GM23338 (cell line): ENCODE results near the gene PTPRF. TPM values are rescaled to one million over a fixed set of nuclear protein-coding genes. Genes with fewer than 3 reads are reported as not detected.

ENCODE experiments used
- ATAC-seq: fragments of 200-7000 bp; cut with Tn5 transposase; 3 replicates; pipeline ENCODE4 v1.9.1; 2020
- DNase-seq: peaks from one replicate; pipeline ENCODE4 v3.0.0-alpha.2; 2015; ENCODE audit warnings: low spot score
- H2AFZ ChIP-seq: fragments of 200-600 bp; sonication (generic); 2 replicates; pipeline ENCODE4 v1.8.0; 2016; ENCODE audit warnings: antibody characterized with exemption, mild to moderate bottlenecking, moderate library complexity
- H3F3A ChIP-seq: fragments of 200-600 bp; sonication (generic); replicated peaks from 2 replicates; pipeline ENCODE4 v1.8.0; 2017; ENCODE audit warnings: antibody characterized with exemption, mixed run types, low read depth
- H3K27ac ChIP-seq: fragments of 200-600 bp; sonication (generic); 2 replicates; pipeline ENCODE4 v1.6.1; 2016; ENCODE audit warnings: low read depth
- H3K27me3 ChIP-seq: fragments of 200-600 bp; sonication (generic); 2 replicates; pipeline ENCODE4 v1.8.0; 2016; ENCODE audit warnings: mild to moderate bottlenecking, mixed run types, moderate library complexity; ENCODE audit not compliant: insufficient read depth
- H3K36me3 ChIP-seq: fragments of 200-600 bp; sonication (generic); 2 replicates; pipeline ENCODE4 v1.8.0; 2016; ENCODE audit warnings: mild to moderate bottlenecking; ENCODE audit not compliant: insufficient read depth
- H3K4me1 ChIP-seq: fragments of 200-600 bp; sonication (generic); 2 replicates; pipeline ENCODE4 v1.8.0; 2016; ENCODE audit warnings: mild to moderate bottlenecking, moderate library complexity; ENCODE audit not compliant: insufficient read depth
- H3K4me2 ChIP-seq: fragments of 200-600 bp; sonication (generic); 2 replicates; pipeline ENCODE4 v1.7.1; 2017; ENCODE audit warnings: mixed run types
- H3K4me3 ChIP-seq: fragments of 200-600 bp; sonication (generic); 2 replicates; pipeline ENCODE4 v1.6.1; 2016; ENCODE audit warnings: mixed run types
- H3K79me2 ChIP-seq: fragments of 200-600 bp; sonication (generic); replicated peaks from 2 replicates; pipeline ENCODE4 v1.8.0; 2017; ENCODE audit warnings: mild to moderate bottlenecking; ENCODE audit not compliant: insufficient read depth
- H3K9me2 ChIP-seq: fragments of 200-600 bp; sonication (generic); 2 replicates; pipeline ENCODE4 v1.8.0; 2017; ENCODE audit not compliant: insufficient read depth
- H4K20me1 ChIP-seq: fragments of 200-600 bp; sonication (generic); replicated peaks from 2 replicates; pipeline ENCODE4 v1.8.0; 2017; ENCODE audit warnings: mild to moderate bottlenecking; ENCODE audit not compliant: insufficient read depth
- H3K27ac Mint-ChIP-seq: 2 replicates; pipeline ENCODE4 v1.8.0; 2020; ENCODE audit warnings: inconsistent platforms, mild to moderate bottlenecking, moderate library complexity, mixed read lengths
- H3K27me3 Mint-ChIP-seq: 3 replicates; pipeline ENCODE4 v1.8.0; 2022; ENCODE audit warnings: low read depth, mild to moderate bottlenecking, moderate library complexity, mixed read lengths, inconsistent platforms; ENCODE audit not compliant: insufficient read depth, poor library complexity
- H3K36me3 Mint-ChIP-seq: 3 replicates; pipeline ENCODE4 v1.8.0; 2021; ENCODE audit warnings: low read depth, mild to moderate bottlenecking, inconsistent platforms, moderate library complexity, mixed read lengths
- H3K4me1 Mint-ChIP-seq: 3 replicates; pipeline ENCODE4 v1.8.0; 2020; ENCODE audit warnings: mild to moderate bottlenecking, inconsistent platforms, mixed read lengths
- H3K4me3 Mint-ChIP-seq: 3 replicates; pipeline ENCODE4 v1.8.0; 2021; ENCODE audit warnings: moderate library complexity, mild to moderate bottlenecking, inconsistent platforms, mixed read lengths
- H3K9me3 Mint-ChIP-seq: 3 replicates; pipeline ENCODE4 v1.8.0; 2020; ENCODE audit warnings: moderate library complexity, mild to moderate bottlenecking, inconsistent platforms, mixed read lengths
- CREB1 ChIP-seq: fragments of 250-450 bp; sonication (Bioruptor Pico); IDR thresholded peaks from 2 replicates; pipeline ENCODE4 v1.5.0; 2020; ENCODE audit warnings: low read depth, mild to moderate bottlenecking, moderate library complexity
- EZH2phosphoT487 ChIP-seq: fragments of 200-600 bp; sonication (generic); IDR thresholded peaks from one replicate; pipeline ENCODE4 v1.8.1; 2018; ENCODE audit warnings: antibody characterized with exemption; ENCODE audit not compliant: unreplicated experiment
- NANOG ChIP-seq: IDR thresholded peaks from 2 replicates; pipeline ENCODE4 v1.6.1; 2016; ENCODE audit warnings: antibody characterized with exemption, borderline replicate concordance
- POLR2AphosphoS5 ChIP-seq: IDR thresholded peaks from 2 replicates; pipeline ENCODE4 v1.6.1; 2016; ENCODE audit warnings: antibody characterized with exemption, low read depth
- ZNF114 ChIP-seq: fragments of 250-450 bp; sonication (Bioruptor Pico); IDR thresholded peaks from 2 replicates; pipeline ENCODE4 v1.5.0; 2020; ENCODE audit warnings: mild to moderate bottlenecking, moderate library complexity
- ZNF331 ChIP-seq: fragments of 250-450 bp; sonication (Bioruptor Pico); IDR thresholded peaks from 2 replicates; pipeline ENCODE4 v1.5.0; 2020; ENCODE audit warnings: low read depth, mild to moderate bottlenecking, moderate library complexity
- polyA plus RNA-seq: library from polyadenylated mRNA; unstranded; fragments of >200 nt; fragmentation: Nextera tagmentation; extraction: Ambion mirVana; gene quantifications from 2 replicates; pipeline ENCODE4 v1.2.1, GENCODE V29; 2016
- total RNA-seq: library from RNA; depleted of rRNA; stranded (reverse); fragments of >200 nt; shearing (Covaris generic); gene quantifications from 2 replicates; pipeline ENCODE4 v1.2.3, GENCODE V29; 2014
- TF ChIP-seq, protein P1 (sequence below), 2 experiments: fragments of 200-600 bp in 1 of 2; sonication (generic) in 1 of 2; conservative IDR thresholded peaks; 2 replicates each; pipeline versions ENCODE4 v1.5.1 to v1.6.1; 2016 to 2017; ENCODE audit warnings: antibody characterized with exemption in 2 of 2, low read depth in 2 of 2, mild to moderate bottlenecking in 2 of 2, moderate library complexity in 1 of 2
- TF ChIP-seq, protein P2 (sequence below): IDR thresholded peaks from 2 replicates; pipeline ENCODE4 v1.6.1; 2016; ENCODE audit warnings: antibody characterized with exemption
- TF ChIP-seq, protein P3 (sequence below): IDR thresholded peaks from one replicate; pipeline ENCODE4 v1.6.1; 2018; ENCODE audit warnings: antibody characterized with exemption; ENCODE audit not compliant: unreplicated experiment

Gene PTPRF
- total and polyA plus RNA-seq, 2 experiments from 2014 or later: 52.4 to 173 TPM

DNA sequence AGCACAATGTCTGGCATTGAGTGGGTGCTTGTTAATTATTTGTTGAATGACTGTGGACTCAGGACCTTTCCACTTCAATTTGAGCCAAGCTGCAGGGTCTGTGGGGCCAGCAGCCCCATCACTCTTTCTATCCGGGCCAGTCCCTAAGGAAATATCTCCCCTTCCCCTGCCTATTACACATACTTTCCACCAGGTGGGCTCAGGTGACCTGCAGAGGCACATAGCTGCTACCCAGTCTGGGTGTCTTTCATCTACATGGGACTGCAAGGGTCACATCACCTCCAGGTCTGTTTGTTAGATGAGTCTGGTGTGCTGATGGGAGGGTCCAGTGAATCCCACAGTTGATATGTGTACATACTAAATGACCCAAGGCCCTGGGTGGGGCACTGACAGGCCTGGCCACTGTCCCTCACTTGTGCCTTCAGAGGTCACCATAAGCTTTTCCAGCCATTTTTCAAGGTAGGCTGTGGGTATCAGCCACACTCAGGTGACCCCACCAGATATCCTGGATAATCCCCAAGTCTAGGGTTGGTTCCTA lies 59.8 kb downstream of the PTPRF start:
- TF ChIP-seq EZH2phosphoT487: no peak
- TF ChIP-seq, protein P1, sequence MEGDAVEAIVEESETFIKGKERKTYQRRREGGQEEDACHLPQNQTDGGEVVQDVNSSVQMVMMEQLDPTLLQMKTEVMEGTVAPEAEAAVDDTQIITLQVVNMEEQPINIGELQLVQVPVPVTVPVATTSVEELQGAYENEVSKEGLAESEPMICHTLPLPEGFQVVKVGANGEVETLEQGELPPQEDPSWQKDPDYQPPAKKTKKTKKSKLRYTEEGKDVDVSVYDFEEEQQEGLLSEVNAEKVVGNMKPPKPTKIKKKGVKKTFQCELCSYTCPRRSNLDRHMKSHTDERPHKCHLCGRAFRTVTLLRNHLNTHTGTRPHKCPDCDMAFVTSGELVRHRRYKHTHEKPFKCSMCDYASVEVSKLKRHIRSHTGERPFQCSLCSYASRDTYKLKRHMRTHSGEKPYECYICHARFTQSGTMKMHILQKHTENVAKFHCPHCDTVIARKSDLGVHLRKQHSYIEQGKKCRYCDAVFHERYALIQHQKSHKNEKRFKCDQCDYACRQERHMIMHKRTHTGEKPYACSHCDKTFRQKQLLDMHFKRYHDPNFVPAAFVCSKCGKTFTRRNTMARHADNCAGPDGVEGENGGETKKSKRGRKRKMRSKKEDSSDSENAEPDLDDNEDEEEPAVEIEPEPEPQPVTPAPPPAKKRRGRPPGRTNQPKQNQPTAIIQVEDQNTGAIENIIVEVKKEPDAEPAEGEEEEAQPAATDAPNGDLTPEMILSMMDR (conservative IDR thresholded peaks at IDR 0.05; ENCODE audit: low read depth in 2 of 2): peak; percentile 70 to 75
- Histone ChIP-seq H3K4me2 (no peak overlapping the region), H3K4me1 (no peaks in the 10 kb centered on the region), H4K20me1 (no peaks in the 10 kb centered on the region; the same call in 1 of the 2 replicates), H3K4me3 (no peak overlapping the region), H3K27me3 (no peaks in the 10 kb centered on the region), H3F3A (no peaks in the 10 kb centered on the region), H3K36me3 (0 out of 2 replicates have a peak, but pooled peaks cover 3% of the 10 kb centered on the region), H3K27ac (0 out of 2 replicates have a peak overlapping the region, but pooled peaks have one; percentile 32), H3K9me2 (no peaks in the 10 kb centered on the region), H3K79me2 (no peaks in the 10 kb centered on the region), H2AFZ (no peak overlapping the region)
- Mint-ChIP-seq H3K27ac (no peak overlapping the region), H3K36me3 (peaks cover 36% of the 10 kb centered on the region), H3K4me3 (no peak overlapping the region), H3K4me1 (no peaks in the 10 kb centered on the region), H3K27me3 (peaks cover 13% of the 10 kb centered on the region), H3K9me3 (no peaks in the 10 kb centered on the region)
- ATAC-seq: peak; percentile 93
- DNase-seq: peak; percentile 77

DNA sequence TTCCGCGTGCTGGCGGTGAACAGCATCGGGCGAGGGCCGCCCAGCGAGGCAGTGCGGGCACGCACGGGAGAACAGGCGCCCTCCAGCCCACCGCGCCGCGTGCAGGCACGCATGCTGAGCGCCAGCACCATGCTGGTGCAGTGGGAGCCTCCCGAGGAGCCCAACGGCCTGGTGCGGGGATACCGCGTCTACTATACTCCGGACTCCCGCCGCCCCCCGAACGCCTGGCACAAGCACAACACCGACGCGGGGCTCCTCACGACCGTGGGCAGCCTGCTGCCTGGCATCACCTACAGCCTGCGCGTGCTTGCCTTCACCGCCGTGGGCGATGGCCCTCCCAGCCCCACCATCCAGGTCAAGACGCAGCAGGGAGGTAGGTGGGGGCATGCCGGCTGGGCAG lies 60.5 kb downstream of the PTPRF start:
- Histone ChIP-seq H3K9me2 (no peaks in the 10 kb centered on the region), H4K20me1 (no peaks in the 10 kb centered on the region; the same call in 1 of the 2 replicates), H3K79me2 (no peaks in the 10 kb centered on the region), H2AFZ (no peak overlapping the region), H3K4me1 (no peaks in the 10 kb centered on the region), H3K36me3 (0 out of 2 replicates have a peak, but pooled peaks cover 3% of the 10 kb centered on the region), H3K27me3 (no peaks in the 10 kb centered on the region), H3K4me3 (no peak overlapping the region), H3K4me2 (no peak overlapping the region), H3K27ac (no peak overlapping the region), H3F3A (no peaks in the 10 kb centered on the region)
- Mint-ChIP-seq H3K36me3 (peaks cover 36% of the 10 kb centered on the region), H3K9me3 (no peaks in the 10 kb centered on the region), H3K4me3 (no peak overlapping the region), H3K27ac (no peak overlapping the region), H3K4me1 (no peaks in the 10 kb centered on the region), H3K27me3 (peaks cover 13% of the 10 kb centered on the region)
- no peak for ATAC-seq
- DNase-seq: no peak
- TF ChIP-seq, protein P1 (conservative IDR thresholded peaks at IDR 0.05; ENCODE audit: low read depth in 2 of 2): no peak
- no peak for TF ChIP-seq CREB1

DNA sequence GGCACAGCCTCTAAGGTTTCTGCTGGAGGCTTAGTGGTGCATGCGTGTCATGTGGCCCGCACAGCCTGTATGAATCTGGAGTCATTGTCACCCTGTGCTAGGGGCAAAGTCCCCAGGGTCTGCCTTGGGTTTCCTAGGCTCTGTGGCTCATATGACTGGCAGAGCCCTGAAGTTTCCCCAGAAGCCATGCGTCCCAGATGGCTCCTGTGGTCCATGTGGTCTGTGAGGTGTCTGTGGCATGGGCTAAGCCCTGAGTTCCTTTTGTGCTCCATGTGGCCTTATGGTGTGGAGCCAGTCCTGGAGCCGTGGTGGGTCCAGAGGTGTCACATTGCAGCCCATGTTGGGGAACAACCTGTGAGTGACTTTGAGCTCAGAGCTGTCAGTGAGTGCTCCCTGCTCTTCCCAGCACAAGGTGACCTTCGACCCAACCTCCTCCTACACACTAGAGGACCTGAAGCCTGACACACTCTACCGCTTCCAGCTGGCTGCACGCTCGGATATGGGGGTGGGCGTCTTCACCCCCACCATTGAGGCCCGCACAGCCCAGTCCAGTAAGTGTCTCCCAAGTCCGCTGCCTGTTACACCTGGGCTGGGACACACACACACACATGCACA lies 61.5 kb downstream of the PTPRF start:
- H3K36me3 Mint-ChIP-seq: peaks cover 36% of the 10 kb centered on the region
- Histone ChIP-seq H3K4me3 (no peak overlapping the region), H3K27ac (no peak overlapping the region), H3K9me2 (no peaks in the 10 kb centered on the region), H2AFZ (no peak overlapping the region), H4K20me1 (no peaks in the 10 kb centered on the region; the same call in none of the 2 replicates), H3K27me3 (no peaks in the 10 kb centered on the region), H3K79me2 (no peaks in the 10 kb centered on the region), H3K36me3 (0 out of 2 replicates have a peak, but pooled peaks cover 5% of the 10 kb centered on the region), H3F3A (no peaks in the 10 kb centered on the region), H3K4me2 (no peak overlapping the region), H3K4me1 (no peaks in the 10 kb centered on the region)
- ATAC-seq (no peak), DNase-seq (no peak)
- H3K9me3 Mint-ChIP-seq: no peaks in the 10 kb centered on the region
- no peak overlapping the region for H3K27ac Mint-ChIP-seq
- H3K4me1 Mint-ChIP-seq: no peaks in the 10 kb centered on the region
- H3K27me3 Mint-ChIP-seq: peaks cover 13% of the 10 kb centered on the region
- no peak overlapping the region for H3K4me3 Mint-ChIP-seq
- TF ChIP-seq, protein P2, sequence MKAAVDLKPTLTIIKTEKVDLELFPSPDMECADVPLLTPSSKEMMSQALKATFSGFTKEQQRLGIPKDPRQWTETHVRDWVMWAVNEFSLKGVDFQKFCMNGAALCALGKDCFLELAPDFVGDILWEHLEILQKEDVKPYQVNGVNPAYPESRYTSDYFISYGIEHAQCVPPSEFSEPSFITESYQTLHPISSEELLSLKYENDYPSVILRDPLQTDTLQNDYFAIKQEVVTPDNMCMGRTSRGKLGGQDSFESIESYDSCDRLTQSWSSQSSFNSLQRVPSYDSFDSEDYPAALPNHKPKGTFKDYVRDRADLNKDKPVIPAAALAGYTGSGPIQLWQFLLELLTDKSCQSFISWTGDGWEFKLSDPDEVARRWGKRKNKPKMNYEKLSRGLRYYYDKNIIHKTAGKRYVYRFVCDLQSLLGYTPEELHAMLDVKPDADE: no peak
- TF ChIP-seq POLR2AphosphoS5: no peak
- no peak for TF ChIP-seq ZNF114 (CRISPR knock-in tag)
- no peak for TF ChIP-seq EZH2phosphoT487
- TF ChIP-seq ZNF331 (CRISPR knock-in tag): no peak
- TF ChIP-seq NANOG: no peak
- TF ChIP-seq CREB1: no peak
- TF ChIP-seq, protein P3, sequence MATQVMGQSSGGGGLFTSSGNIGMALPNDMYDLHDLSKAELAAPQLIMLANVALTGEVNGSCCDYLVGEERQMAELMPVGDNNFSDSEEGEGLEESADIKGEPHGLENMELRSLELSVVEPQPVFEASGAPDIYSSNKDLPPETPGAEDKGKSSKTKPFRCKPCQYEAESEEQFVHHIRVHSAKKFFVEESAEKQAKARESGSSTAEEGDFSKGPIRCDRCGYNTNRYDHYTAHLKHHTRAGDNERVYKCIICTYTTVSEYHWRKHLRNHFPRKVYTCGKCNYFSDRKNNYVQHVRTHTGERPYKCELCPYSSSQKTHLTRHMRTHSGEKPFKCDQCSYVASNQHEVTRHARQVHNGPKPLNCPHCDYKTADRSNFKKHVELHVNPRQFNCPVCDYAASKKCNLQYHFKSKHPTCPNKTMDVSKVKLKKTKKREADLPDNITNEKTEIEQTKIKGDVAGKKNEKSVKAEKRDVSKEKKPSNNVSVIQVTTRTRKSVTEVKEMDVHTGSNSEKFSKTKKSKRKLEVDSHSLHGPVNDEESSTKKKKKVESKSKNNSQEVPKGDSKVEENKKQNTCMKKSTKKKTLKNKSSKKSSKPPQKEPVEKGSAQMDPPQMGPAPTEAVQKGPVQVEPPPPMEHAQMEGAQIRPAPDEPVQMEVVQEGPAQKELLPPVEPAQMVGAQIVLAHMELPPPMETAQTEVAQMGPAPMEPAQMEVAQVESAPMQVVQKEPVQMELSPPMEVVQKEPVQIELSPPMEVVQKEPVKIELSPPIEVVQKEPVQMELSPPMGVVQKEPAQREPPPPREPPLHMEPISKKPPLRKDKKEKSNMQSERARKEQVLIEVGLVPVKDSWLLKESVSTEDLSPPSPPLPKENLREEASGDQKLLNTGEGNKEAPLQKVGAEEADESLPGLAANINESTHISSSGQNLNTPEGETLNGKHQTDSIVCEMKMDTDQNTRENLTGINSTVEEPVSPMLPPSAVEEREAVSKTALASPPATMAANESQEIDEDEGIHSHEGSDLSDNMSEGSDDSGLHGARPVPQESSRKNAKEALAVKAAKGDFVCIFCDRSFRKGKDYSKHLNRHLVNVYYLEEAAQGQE: no peak
